Fibroblast of skin of abdomen (primary cell): ENCODE results near the gene CDCP1.

ENCODE experiments used
- DNase-seq: peaks from one replicate; pipeline ENCODE4 v3.0.0-alpha.2; 2013

The CDCP1 gene

GRCh38 chr3:45134758-45135521, 11.2 kb downstream of the CDCP1 start:
- peak; percentile 57 for DNase-seq

- DNase-seq: peak; percentile 49
These were observed 13.5 kb downstream of the CDCP1 start for GRCh38 chr3:45132568-45133211.

GRCh38 chr3:45131201-45131600, 15.0 kb downstream of the CDCP1 start:
- peak; percentile 60 for DNase-seq

- no peak for DNase-seq
These were observed 15.7 kb downstream of the CDCP1 start for GRCh38 chr3:45130476-45130875.

- DNase-seq: peak; percentile 38
These were observed 17.2 kb downstream of the CDCP1 start for GRCh38 chr3:45128950-45129349.

GRCh38 chr3:45127130-45127822, 18.9 kb downstream of the CDCP1 start:
- peak; percentile 28 for DNase-seq

GRCh38 chr3:45126730-45127129, 19.4 kb downstream of the CDCP1 start:
- no peak for DNase-seq

GRCh38 chr3:45125550-45126026, 20.6 kb downstream of the CDCP1 start:
- no peak for DNase-seq

GRCh38 chr3:45124956-45125355, 21.2 kb downstream of the CDCP1 start:
- no peak for DNase-seq

GRCh38 chr3:45124352-45124751, 21.8 kb downstream of the CDCP1 start:
- peak; percentile 79 for DNase-seq

- DNase-seq: peak; percentile 96
These were observed 22.5 kb downstream of the CDCP1 start for GRCh38 chr3:45123581-45124269.

GRCh38 chr3:45123030-45123429, 23.1 kb downstream of the CDCP1 start:
- DNase-seq: peak; percentile 88

GRCh38 chr3:45120359-45121158, 25.6 kb downstream of the CDCP1 start:
- DNase-seq: no peak

GRCh38 chr3:45119824-45120358, 26.3 kb downstream of the CDCP1 start:
- DNase-seq: no peak

- no peak for DNase-seq
These were observed 26.8 kb downstream of the CDCP1 start for GRCh38 chr3:45119376-45119775.

GRCh38 chr3:45118615-45119071, 27.5 kb downstream of the CDCP1 start:
- no peak for DNase-seq

- DNase-seq: no peak
These were observed 29.8 kb downstream of the CDCP1 start for GRCh38 chr3:45116350-45116749.

- no peak for DNase-seq
These were observed 32.5 kb downstream of the CDCP1 start for GRCh38 chr3:45113625-45114050.

GRCh38 chr3:45112939-45113338, 33.2 kb downstream of the CDCP1 start:
- peak; percentile 75 for DNase-seq

- DNase-seq: no peak
These were observed 35.7 kb downstream of the CDCP1 start for GRCh38 chr3:45110509-45110833.

- DNase-seq: no peak
These were observed 36.2 kb downstream of the CDCP1 start for GRCh38 chr3:45109771-45110508.
